ENCODE results near the gene C1S.
"Not testable (repeated sequence)": the region's sequence is repeated elsewhere in the genome, so short reads cannot be mapped to it uniquely, and the experiment has no call there.

Gene C1S

DNA sequence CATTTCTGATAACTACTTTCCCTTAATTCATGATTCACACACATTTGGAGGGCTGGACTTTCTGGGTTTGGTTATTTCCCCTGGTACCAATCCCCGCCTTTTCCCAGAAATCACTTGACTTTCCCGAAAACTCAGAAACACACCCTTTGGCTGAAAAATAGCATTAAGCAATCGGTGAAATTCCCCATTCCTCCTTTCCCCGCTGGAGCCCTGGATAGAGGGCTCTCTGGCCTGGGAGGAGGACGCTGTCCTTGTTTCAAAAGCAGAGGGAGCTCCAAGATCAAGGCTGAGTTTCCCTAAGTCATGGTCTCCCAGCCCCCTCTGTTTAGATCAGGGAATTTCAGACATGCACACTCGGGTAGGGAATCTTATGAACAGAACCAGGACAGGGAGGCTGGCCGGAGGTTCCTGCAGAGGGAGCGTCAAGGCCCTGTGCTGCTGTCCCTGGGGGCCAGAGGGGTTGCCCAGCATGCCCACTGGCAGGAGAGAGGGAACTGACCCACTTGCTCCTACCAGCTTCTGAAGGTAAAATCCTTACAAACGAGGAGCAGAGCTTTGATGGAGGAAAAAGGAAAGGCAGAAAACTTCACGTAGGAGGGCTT lies at the start of gene C1S:
TSS of gene C1S (plus strand) at position 366 of the 602 bp plus-strand sequence. CDS start 1,195 bp downstream, outside the sequence.
- in situ Hi-C loops (cut with MboI; ENCODE audit: low sequenced_read_pairs), result no loop called here

DNA sequence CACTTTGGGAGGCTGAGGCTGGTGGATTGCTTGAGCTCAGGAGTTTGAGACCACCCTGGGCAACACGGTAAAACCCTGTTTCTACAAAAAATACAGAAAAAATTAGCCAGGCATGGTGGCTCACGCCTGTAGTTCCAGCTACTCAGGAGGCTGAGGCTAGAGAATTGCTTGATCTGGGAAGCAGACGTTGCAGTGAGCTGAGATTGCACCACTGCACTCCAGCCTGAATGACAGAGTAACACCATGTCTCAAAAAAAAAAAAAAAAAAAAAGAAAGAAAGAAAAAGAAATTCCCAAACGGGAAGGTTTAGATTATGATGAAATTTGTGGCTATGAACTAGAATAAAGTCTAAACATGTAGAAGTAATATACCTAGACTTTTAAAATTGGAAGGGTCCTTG lies 49.1 kb upstream of the C1S start:
- in situ Hi-C loops (cut with MboI; ENCODE audit: low sequenced_read_pairs), result not testable (repeated sequence)

- in situ Hi-C loops (cut with MboI; ENCODE audit: low sequenced_read_pairs), result no loop called here
Measured at GRCh38 chr12:7012024-7012607, 48.4 kb upstream of the C1S start.

- in situ Hi-C loops (cut with MboI; ENCODE audit: low sequenced_read_pairs), result no loop called here
Measured at GRCh38 chr12:7013101-7013500, 47.4 kb upstream of the C1S start.

DNA sequence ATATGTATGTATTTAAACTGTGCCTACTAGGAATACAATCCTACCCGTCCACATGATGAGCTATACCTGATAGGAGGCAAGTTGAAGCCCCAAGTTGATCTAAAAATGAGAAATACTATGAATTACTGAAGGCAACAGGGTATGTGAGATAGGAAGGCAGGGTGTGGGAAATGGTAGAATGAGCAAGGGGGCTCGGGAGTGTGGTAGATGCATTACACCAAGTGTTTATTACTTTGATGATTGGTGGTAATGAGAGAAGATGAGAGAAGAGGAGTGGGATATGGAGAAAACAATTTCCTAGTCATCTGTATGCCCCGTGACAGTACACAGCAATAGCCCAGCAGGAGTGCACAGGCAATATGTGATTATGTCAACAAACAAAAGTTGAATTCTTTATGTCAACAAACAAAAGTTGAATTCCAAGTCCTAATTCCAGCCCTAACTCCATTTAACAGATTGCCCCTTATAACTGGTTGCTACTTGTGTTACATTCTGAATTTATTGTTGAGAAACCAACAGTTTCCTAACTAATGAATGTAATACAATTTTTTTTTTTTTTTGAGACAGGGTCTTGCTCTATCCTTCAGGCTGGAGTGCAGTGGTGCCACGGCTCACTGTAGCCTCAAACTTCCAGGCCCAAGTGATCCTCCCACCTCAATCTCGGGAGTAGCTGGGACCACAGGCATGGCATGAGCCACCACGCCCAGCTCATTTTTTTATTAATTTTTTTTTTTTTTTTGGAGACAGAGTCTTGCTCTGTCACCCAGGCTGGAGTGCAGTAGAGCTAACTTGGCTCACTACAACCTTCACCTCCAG lies 44.8 kb upstream of the C1S start:
- in situ Hi-C loops (cut with MboI; ENCODE audit: low sequenced_read_pairs), result no loop called here

- in situ Hi-C loops (cut with MboI; ENCODE audit: low sequenced_read_pairs), result no loop called here
Measured at GRCh38 chr12:7016958-7017571, 43.5 kb upstream of the C1S start.

- in situ Hi-C loops (cut with MboI; ENCODE audit: low sequenced_read_pairs), result no loop called here
Measured at GRCh38 chr12:7017870-7018349, 42.6 kb upstream of the C1S start.

DNA sequence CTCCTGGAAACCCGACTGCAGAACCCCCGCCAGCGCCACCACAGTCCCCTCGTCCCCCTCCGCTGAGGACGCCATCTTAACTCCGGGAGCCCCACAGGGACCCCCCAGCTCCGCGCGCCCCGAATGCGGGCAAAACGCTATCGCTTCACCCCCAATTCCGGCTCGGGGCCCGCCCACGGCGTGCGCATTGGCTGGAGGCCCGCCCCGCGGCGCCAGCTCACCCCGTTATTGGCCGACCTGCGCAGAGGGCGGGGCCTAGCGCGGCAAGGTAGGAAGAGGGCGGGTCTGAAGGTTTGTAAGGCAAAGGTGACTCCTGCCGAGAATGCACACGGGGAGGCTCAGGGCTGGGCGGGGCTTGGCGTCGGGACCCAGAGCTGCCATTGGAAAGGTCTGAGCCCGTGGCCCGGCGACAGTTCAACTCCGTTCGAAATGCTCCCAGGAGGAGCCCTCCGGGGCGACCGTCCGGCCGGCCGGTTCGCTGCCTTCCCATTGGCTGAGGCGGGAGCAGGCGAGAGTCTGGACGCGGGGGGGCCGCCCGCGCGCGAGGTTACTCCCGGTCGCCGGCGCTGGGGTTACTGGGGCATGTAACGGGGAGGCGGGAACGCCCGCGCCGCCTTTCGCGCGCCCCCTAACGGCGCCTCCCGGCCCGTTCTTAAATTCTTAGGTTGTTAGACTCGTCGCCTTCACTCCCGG lies 42.0 kb upstream of the C1S start, which contains the start of gene LPCAT3:
TSS of gene LPCAT3 (minus strand) at position 127 of the 693 bp plus-strand sequence. CDS start at position 75, 52 bp downstream.
- in situ Hi-C loops (cut with MboI; ENCODE audit: low sequenced_read_pairs), result no loop called here

DNA sequence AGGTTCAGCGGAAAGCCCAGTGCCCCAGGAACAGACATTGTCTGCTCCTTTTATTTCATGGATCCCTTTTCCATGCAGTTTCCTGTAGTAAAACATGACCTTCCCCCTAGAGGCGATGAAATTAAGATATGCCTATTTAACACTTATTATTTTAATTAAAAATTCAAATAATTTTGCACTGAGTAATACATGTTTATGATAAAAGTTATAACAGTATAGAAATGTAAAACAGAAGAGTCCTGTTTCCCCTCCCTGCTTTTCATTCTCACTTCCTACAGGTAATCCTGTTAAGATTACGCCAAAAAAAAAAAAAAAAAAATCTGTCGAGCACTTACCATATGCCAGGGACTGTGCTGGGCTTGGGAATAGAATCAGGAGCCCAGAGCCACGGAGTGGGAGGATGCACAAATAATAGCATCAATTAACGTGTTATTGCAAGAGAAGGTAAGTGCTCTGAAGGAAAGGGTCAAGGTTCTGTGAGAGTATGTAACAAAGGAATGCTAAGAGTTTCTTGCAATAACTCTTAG lies 41.4 kb upstream of the C1S start:
- in situ Hi-C loops (cut with MboI; ENCODE audit: low sequenced_read_pairs), result no loop called here

DNA sequence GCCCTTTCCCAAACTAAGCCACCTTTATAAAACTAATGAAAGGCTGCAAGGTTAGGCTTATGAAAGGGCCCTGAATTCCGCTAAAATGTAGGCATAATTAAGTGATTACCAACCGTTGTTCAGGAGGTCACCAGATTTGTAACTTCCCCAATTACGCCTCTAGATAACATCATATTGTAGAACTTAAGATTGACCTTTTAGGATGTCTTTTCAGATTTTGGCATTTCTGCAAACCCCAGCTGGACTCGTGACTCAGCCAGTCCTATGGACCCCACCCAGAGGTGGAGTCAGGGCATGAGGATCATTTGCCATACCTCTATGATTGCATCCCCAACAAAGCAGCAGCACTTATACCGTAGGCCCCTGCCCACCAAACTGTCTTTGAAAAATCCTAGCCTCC lies 38.6 kb upstream of the C1S start:
- in situ Hi-C loops (cut with MboI; ENCODE audit: low sequenced_read_pairs), result no loop called here

- in situ Hi-C loops (cut with MboI; ENCODE audit: low sequenced_read_pairs), result no loop called here
Measured at GRCh38 chr12:7023114-7023513, 37.4 kb upstream of the C1S start.

GRCh38 chr12:7026854-7027253 lies 33.7 kb upstream of the C1S start:
- in situ Hi-C loops (cut with MboI; ENCODE audit: low sequenced_read_pairs), result no loop called here

- in situ Hi-C loops (cut with MboI; ENCODE audit: low sequenced_read_pairs), result no loop called here
Measured at GRCh38 chr12:7031306-7031705, 29.2 kb upstream of the C1S start.

- in situ Hi-C loops (cut with MboI; ENCODE audit: low sequenced_read_pairs), result no loop called here
Measured at GRCh38 chr12:7032990-7033389, 27.5 kb upstream of the C1S start.

DNA sequence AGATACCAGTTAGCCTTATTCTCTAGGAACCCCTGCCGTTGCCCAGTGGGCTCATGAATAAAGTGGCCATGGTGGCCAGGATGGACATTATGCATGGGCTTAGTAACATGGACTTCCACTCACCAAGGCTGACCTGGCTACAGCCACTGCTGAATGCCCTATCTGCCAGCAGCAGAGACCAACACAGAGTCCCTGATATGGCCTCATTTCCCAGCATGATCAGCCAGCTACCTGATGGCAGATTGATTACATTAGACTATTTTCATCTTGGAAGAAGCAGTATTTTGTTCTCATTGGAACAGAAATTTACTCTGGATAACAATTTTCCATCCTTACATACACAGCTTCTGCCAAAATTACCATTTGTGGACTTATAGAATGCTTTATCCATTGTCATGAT lies 26.1 kb upstream of the C1S start:
- in situ Hi-C loops (cut with MboI; ENCODE audit: low sequenced_read_pairs), result no loop called here

DNA sequence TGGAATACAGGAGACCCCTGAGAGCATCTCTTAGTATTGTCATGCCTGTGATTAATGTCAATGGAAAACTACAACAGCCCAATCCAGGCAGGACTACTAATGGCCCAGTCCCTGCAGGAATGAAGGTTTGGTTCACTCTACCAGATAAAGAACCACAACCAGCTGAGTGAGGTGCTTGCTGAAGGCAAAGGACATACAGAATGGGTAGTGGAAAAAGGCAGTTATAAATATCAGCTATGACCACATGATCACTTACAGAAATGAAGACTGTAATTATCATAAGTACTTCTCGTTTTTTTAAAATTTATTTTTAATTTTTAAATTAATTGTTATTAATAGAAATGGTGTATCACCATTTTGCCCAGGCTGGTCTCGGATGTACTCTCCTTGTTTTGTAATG lies 25.1 kb upstream of the C1S start:
- in situ Hi-C loops (cut with MboI; ENCODE audit: low sequenced_read_pairs), result no loop called here

DNA sequence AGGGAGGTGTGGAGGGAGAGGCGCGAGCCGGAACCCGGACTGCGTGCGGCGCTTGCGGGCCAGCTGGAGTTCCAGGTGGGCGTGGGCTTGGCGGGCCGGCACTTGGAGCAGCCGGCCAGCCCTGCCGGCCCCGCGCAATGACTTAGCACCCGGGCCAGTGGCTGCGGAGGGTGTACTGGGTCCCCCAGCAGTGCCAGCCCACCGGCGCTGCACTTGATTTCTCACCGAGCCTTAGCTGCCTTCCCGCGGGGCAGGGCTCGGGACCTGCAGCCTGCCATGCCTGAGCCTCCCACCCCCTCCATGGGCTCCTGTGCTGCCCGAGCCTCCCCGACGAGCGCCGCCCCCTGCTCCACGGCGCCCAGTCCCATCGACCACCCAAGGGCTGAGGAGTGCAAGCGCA lies 23.1 kb upstream of the C1S start:
- in situ Hi-C loops (cut with MboI; ENCODE audit: low sequenced_read_pairs), result not testable (repeated sequence)

GRCh38 chr12:7038591-7038990 lies 21.9 kb upstream of the C1S start:
- in situ Hi-C loops (cut with MboI; ENCODE audit: low sequenced_read_pairs), result no loop called here

DNA sequence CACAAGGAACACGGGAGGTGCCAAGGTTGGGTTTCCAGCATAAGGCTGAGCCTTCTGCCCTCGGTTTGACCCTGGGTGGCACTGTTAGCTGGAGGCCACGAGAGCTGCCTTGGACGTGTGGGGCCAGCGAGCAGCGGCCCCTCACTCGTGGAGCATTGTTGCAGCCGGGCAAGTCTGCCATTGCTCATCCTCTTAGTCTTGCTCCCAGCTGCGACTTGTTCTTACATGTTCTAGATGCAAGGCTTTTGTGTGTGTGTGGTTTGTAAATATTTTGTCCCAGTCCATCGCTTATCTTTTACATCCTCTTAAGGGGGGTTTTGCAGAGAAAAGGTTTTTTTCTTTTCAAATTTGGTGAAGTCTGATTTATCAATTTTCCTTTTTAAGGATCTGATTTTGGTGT lies 21.1 kb upstream of the C1S start:
- in situ Hi-C loops (cut with MboI; ENCODE audit: low sequenced_read_pairs), result no loop called here

DNA sequence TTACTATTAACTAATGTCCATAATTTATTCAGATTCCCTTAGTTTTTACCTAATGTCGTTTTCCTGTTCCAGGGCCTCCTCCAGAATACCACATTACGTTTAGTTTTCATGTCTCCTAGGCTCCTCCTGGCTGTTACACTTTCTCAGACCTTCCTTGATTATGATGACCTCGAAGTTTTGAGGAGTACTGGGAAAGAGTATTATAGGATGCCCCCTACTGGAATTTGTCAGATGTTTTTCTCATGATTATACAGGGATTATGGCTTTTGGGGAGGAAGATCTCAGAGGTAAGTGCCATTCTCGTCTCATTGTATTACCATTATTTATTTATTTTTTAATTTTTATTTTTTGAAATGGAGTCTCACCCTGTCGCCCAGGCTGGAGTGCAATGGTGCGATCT lies 17.7 kb upstream of the C1S start:
- in situ Hi-C loops (cut with MboI; ENCODE audit: low sequenced_read_pairs), result no loop called here

- in situ Hi-C loops (cut with MboI; ENCODE audit: low sequenced_read_pairs), result no loop called here
Measured at GRCh38 chr12:7045913-7046312, 14.6 kb upstream of the C1S start.

Measured in hTERT RPE-1 (cell line).